ENCODE data around the gene TMEM151B.

GRCh38 chr6:44277763-44278162 lies 7.5 kb downstream of the TMEM151B start:
- TF ChIP-seq, protein P1, sequence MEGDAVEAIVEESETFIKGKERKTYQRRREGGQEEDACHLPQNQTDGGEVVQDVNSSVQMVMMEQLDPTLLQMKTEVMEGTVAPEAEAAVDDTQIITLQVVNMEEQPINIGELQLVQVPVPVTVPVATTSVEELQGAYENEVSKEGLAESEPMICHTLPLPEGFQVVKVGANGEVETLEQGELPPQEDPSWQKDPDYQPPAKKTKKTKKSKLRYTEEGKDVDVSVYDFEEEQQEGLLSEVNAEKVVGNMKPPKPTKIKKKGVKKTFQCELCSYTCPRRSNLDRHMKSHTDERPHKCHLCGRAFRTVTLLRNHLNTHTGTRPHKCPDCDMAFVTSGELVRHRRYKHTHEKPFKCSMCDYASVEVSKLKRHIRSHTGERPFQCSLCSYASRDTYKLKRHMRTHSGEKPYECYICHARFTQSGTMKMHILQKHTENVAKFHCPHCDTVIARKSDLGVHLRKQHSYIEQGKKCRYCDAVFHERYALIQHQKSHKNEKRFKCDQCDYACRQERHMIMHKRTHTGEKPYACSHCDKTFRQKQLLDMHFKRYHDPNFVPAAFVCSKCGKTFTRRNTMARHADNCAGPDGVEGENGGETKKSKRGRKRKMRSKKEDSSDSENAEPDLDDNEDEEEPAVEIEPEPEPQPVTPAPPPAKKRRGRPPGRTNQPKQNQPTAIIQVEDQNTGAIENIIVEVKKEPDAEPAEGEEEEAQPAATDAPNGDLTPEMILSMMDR (IDR thresholded peaks at IDR 0.05; ENCODE audit: insufficient read depth, low read depth, low read length) = no peak
- no peak for TF ChIP-seq EZH2 (IDR thresholded peaks at IDR 0.05; ENCODE audit: insufficient read depth, low read length)

Measured in astrocyte (in vitro differentiated cells and primary cell).